ENCODE measurements around the gene TMEM161A.

The TMEM161A gene

DNA sequence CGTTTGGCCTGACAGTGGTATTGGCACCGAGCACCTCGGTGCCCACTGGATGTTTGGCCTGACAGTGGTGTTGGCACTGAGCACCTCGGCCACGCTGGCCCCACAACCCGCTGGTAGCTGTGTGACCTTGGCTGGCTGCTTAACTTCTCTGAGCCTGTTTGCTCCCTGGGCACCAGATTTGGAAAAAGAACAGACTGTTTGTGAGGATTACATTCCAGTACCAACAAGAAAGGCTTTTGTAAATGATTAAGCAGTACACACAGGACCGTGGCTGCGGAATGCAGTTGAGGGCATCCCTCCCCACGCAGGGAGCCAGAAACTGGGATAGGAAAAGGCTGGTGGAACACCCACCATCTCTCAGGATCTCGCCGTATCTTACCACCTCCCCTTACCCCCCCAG, 42.6 kb downstream of the TMEM161A start:
- DNase-seq: no peak

- no peak for DNase-seq
These were observed 43.8 kb downstream of the TMEM161A start for GRCh38 chr19:19094513-19094912.

- DNase-seq: no peak
These were observed 50.6 kb downstream of the TMEM161A start for GRCh38 chr19:19087676-19088075.

DNA sequence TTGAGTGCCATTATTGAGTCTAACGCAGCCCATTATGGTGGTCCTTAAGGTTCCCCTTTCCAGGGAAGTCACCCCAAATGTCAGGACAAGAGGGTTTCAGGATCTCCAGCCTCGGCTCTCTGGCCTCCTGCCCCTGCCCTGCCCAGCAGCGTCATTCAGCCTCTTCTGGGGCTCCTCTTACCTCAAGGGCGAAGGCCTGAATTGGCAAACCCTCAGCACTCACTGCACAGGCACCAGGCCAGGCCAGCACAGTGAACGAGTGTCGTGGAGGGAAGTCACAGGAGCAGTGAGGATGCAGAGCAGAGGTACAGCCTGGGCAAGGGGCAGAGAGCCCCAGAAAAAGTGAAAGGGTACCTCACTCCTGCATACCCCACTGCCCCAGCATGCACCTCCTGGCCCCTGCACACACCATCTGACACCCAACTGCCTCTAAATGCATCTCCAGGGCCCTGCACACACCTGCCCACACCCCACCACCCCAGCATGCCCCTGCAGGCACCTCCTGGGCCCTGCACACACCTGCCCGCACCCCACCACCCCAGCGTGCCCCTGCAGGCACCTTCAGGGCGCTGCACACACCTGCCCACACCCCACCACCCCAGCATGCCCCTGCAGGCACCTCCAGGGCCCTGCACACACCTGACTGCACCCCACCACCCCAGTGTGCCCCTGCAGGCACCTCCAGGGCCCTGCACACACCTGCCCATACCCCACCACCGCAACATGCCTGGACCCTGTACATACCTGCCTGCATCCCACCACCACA, 54.7 kb downstream of the TMEM161A start:
- DNase-seq: no peak

DNA sequence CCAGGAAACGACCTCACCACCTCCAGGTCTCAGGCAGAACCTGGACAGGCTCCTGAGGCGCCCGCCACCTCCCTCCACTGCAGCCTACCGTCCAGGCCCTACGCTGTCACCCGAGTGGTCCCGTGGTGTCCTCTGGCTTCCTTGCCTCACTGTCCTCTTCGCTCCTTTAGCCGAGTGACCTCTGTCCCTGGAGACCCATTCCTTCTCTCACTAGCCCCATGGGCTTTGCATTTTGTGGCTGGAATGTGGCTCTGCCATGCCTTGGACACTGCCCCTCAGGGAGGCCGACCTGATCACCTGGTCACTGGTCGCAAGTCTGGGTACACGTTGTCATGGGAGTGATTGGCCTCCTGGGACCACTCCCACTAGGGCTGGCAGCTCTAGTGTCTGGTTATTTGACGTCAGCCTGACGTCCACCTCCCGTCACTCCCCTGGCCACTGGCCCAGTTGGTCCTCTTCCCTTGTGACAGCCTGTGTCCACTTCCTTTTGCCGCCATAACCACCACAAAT, 56.6 kb downstream of the TMEM161A start:
- DNase-seq: no peak

GRCh38 chr19:19079571-19079970, 58.7 kb downstream of the TMEM161A start:
- DNase-seq: no peak

- DNase-seq: no peak
These were observed 59.5 kb downstream of the TMEM161A start for GRCh38 chr19:19078801-19079200.

DNA sequence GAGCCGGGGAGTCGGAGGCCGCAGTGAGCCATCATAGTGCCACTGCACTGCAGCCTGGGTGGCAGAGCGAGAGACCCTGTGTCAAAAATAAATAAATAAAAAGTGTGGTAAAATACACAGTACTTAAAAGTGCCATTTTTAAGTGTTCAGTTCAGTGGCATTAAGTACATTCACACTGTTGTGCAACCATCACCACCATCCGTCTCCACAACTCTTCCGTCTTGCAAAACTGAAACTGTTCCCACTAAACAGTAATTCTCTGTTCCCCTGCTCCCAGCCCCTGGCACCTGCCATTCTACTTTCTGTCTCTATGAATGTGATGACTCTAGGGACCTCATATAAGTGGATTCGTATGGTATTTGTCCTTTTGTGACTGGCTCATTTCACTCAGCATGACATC, 61.2 kb downstream of the TMEM161A start:
- DNase-seq: peak; percentile 15

DNA sequence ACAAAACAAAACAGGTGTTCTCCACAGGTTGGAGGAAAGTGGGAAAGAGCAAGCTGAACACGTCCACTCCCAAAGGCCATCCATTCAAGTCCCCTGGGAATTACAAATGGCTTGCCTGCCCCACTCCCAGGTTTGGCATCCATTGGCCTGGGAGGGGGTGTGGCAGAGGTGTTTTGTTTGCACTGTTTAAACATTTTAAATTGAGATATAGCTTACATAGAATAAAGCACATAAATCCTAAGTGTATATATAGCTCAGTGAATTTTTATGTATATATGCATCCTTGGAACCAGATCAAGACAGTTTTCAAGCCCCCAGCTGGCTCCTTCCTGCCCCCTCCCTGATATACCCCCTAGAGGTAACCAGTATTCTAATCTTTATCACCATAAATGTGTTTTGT, 61.8 kb downstream of the TMEM161A start:
- DNase-seq: no peak

DNA sequence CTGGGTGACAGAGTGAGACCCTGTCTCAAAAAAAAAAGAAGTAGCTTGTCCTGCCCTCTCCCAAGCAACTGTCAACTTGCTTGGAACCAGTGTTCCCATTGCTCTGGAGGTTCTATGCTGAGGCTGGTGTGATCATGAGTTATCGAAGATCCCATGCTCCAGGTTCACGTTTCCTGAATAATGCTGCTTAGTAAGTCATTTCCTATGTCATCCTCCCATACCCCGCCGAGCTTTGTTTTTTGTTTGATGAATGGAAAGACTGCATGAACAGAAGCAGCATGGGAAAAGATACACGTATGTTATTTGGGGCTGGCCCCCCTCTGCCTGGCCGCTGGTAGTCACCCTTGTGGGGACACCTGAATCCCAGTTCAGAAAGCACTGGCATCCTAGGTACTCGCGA, 63.2 kb downstream of the TMEM161A start:
- DNase-seq: no peak

GRCh38 chr19:19074196-19074882, 63.9 kb downstream of the TMEM161A start:
- DNase-seq: no peak

DNA sequence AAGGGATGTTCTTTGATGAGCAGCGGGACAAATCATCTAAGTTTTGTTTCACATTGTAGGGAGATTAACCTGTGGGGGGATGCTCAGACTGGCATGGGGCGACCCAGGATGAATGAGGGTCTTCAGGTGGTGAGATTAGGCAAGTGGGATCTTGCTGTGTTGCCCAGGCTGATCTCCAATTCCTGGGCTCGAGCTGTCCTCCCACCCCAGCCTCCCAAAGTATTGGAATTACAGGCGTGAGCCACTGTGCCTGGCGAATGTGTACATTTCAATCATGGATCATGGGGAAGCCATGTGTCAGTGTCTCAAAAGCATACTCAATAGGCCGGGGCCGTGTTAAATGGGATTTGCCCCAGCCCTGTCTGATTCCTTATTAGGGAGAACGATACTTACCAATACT, 66.4 kb downstream of the TMEM161A start:
- no peak for DNase-seq

All from NCI-H748 treated with DMSO at 0.1 percent for 48 hours (cell line).